Right renal pelvis (tissue), 4 donors: ENCODE measurements around the gene NENF. TPM values are rescaled to one million over a fixed set of nuclear protein-coding genes. Genes with fewer than 3 reads are reported as not detected.
"Not testable (repeated sequence)": the region's sequence is repeated elsewhere in the genome, so short reads cannot be mapped to it uniquely, and the experiment has no call there.

ENCODE experiments used
- DNase-seq, 4 donors: peaks; one replicate each; pipeline ENCODE4 v3.0.0-alpha.2; 2013; ENCODE audit warnings: low read depth in 4 of 4, low spot score in 3 of 4, missing footprints in 1 of 4
- polyA plus RNA-seq, 4 donors: library from polyadenylated mRNA; unstranded; fragments of 120-200 nt; gene quantifications; one replicate each; pipeline ENCODE4 v1.2.1, GENCODE V29; 2013; ENCODE audit not compliant: insufficient read length in 4 of 4

NENF gene
- 10 to 100 TPM; 38.7 to 44.8 (median 41.5) TPM for polyA plus RNA-seq

DNA sequence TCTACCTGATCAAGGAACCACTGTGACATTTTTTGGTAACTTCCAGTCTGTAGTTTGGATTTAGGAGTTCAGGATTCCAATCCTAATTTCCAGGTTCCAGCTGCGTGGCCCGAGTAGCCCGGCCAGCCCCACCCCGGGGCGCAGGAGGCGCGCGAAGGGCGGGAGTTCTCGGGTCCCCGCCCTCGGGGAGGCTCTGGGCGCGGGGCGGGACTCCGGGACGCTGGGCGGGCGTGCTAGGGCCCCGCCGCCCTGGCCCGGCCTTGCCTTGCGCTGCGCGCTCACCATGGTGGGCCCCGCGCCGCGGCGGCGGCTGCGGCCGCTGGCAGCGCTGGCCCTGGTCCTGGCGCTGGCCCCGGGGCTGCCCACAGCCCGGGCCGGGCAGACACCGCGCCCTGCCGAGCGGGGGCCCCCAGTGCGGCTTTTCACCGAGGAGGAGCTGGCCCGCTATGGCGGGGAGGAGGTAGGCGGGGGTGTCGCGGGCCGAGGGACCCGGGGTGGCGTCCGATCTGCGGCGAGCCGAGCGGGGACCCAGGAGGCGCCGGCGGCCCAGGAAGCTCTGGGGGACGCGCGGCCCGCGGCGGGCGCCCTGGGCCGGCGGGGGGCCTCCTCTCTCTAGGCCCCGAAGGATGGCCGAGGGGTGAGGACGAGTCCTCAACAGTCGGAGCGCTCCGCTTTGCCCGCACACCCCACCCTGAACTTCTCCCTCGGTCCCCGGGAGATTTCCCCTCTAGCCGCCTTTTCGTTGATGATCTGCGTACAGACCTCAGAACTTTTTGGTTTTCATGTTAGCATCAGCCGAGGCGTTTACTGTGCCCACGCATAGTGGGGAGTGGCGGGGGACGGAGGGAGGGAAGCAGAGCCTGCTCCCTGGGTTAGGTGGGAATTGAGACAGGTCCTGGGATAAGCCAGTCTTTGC is at the start of gene NENF:
NENF (plus strand) TSS at position 260 of the 916 bp plus-strand sequence; CDS start at position 284, 24 bp downstream.
- DNase-seq: peak; percentile 55 to 62 (median 56)

DNA sequence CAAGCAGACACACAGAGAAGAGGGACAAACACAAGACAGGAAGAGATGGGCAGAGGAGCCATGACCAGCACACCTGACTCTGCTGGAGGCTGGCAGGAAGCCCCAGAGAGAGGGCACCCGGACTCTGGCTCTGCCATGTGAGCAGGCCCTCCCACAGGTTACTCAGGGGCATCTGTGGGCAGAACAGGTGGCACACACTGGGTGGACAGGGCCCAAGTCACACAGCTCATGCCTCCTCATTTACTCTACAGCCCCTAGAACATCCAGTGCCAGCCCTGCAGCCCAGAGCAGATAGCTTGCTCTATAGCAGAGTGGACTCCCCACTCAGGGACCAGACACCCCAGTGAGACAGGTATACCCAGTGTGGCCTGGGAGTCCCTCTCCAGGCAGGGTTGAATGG is 46.7 kb upstream of the NENF start:
- DNase-seq: no peak

DNA sequence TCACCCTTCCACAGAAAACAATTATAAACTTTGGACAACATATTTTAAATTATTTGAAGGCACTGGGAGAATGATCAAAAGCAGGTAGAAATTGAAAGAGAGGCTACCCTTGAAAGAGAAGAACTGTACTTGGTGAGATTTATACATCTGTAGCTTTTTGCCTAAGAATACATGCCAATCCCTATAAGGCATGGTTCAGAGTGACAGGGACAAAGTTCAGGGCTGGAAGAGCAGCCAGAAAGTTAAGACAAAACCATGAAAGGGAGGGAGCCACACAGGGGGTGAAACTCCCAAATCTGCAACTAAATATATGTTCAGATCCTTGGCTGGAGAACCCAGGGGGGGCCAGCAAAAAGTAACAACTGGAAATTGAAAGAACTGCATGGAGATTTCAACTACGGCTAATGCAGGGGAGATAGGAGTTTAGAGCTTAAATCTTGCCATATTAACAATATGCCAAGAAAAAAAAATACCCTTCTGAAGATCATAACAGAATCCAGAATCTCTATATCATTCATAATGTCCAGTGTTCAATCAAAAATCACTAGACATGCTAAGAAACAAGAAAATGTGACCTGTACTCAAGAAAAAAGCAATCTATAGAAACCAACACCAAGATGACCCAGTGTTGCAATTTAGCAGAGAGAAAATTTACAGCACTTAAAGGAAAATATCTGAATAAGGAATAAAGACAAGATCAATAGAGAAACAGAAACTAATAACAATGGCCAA is 43.6 kb upstream of the NENF start:
- no peak for DNase-seq

DNA sequence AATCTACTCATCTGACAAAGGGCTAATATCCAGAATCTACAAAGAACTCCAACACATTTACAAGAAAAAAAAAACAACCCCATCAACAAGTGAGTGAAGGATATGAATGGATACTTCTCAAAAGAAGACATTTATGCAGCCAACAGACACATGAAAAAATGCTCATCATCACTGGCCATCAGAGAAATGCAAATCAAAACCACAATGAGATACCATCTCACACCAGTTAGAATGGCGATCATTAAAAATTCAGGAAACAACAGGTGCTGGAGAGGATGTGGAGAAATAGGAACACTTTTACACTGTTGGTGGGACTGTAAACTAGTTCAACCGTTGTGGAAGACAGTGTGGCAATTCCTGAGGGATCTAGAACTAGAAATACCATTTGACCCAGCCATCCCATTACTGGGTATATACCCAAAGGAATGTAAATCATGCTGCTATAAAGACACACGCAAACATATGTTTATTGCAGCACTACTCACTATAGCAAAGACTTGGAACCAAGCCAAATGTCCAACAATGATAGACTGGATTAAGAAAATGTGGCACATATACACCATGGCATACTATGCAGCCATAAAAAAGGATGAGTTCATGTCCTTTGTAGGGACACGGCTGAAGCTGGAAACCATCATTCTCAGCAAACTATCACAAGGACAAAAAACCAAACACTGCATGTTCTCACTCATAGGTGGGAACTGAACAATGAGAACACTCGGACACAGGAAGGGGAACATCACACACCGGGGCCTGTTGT is 36.9 kb upstream of the NENF start:
- not testable (repeated sequence) for DNase-seq

DNA sequence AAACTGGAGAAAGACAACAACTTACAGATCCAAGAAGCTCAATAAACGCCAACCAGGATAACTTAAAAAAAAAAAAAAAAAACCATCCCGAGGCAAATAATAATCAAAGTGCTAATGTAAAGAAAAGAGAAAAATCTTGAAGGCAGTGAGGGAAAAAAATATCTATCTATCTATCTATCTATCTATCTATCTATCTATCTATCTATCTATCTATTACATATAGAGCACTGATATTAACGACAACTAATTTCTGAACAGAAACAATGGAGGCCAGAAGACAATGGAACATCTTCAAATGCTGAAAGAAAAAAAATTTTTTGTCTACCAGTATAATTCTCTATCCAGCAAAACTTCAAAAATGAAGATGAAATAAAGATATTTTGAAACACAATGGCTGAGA is 36.1 kb upstream of the NENF start:
- DNase-seq: no peak

DNA sequence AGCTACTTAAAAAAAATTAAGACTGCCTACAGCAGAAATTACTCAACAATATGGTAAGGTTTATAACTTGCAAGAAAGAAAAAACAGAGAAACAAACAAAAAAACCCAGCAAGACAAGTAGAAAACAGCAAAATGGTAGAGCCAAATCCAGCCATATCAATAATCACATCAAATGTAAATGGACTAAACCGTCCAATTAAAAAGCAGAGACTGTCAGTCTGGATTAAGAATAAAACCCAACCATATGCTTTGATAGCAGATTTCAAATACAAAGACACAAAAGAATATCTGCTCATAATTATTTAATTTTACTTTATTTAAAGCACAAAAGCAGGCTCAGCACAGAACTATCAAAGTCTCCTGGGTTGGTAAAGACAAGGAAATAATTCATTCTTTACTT is 35.5 kb upstream of the NENF start:
- no peak for DNase-seq

DNA sequence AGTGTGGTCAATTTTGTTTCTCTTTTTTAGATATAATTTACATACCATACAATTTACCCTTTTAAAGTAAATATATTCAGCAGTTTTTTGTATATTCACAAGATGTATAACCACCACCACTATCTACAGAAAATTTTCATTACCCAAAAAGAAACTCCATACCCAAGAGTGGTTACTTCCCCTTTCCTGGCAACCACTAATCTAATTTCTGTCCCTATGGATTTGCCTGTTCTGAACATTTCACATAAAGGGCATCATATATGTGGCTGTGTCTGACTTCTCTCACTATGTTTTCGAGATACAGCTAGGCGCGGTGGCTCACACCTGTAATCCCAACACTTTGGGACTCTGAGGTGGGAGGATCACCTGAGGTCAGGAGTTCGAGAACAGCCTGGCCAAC is 31.7 kb upstream of the NENF start:
- DNase-seq: no peak

DNA sequence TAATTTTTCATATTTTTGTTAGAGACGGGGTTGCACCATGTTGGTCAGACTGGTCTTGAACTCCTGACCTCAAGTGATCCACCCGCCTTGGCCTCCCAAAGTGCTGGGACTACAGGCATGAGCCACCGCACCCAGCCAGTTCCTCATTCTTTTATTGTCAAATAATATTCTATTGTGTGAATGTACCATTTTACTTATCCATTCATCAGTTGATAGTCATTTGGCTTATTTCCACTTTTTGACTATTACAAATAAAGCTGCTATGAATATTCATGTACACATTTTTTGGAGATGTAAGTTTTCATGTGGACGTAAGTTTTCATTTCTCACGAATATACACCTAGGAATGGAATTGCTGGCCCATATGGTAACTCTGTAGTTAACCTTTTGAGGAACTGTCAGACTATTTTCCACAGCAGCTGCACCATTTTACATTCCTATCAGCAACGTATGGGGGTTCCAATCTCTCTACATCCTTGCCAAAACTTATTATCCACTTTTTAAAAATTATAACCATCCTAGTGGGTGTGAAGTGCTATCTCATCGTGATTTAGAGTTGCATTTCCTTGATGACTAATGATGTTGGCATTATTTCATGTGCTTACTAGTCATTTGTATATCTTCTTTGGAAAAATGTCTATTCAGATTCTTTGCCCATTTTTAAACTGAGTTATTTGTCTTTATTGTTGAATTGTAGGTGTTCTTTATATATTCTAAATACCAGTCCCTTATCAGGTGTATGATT is 30.7 kb upstream of the NENF start:
- no peak for DNase-seq

DNA sequence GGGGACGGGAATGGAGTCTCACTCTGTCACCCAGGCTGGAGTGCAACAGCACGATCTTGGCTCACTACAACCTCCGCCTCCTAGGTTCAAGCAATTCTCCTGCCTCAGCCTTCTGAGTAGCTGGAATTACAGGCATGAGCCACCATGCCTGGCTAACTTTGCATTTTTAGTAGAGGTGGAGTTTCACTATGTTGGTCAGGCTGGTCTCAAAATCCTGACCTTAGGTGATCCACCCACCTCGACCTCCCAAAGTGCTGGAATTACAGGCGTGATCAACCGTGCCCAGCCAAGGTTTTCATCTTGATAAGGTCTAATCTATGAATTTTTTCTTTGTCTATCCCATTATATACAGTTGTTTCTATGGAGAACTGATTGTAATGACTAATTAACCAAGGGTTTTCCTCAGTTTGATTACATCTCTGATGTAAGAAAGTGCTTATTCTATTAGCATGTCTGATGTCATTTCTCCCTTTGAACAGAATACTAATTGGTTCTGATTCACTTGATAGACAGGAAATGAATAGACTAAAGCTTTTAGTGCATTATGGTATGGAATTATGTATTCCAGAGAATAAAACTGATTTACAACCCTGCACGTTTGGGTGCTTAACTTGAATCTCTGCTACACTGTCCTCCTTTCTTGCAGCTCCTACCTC is 29.9 kb upstream of the NENF start:
- no peak for DNase-seq

DNA sequence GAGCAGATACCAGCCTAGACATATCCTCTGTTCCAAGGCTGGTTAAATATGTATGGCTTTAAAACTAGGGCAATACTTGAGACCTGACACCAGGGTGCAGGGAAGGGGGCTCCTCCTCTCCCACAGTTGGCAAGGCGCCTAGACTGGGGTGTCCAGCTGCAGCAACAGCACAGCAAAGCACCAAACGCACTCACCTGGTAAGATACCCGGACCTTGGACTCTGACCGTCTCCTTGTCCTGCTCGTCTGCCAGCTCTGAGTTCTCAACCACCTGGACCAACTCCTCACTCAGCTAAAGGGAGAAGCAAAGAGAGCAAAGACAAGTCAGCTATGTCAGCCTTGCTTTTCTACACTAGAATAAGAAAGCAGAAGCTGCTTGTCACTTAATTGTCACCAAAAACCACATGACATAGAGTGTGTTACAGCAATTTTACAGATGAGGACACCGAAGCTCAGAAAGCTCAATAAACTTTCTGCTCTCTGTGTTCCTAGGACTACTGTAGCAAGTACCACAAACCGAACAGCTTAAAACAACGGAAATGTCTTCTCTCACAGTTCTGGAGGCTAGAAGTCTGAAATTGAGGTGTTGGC is 22.4 kb upstream of the NENF start:
- DNase-seq: no peak

DNA sequence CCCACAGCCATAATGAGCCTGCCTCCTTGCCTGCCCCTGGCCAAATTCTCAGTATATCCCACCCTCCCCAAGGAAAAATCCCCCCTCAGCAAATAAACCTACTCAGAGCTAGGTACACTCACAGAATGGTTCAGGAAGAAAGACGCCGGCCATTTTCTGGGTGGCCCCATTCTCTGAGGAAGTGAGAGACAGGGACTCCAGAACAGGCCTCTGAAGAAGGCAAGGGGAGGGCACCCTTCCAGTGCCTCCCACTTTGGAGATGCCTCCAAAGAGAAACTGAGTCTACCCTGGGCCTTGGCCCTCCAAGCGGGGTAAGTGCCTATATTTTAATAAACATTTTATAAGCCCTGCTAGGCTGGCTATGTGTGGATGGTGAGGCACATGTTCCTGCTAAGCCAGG is 20.3 kb upstream of the NENF start:
- DNase-seq: no peak

DNA sequence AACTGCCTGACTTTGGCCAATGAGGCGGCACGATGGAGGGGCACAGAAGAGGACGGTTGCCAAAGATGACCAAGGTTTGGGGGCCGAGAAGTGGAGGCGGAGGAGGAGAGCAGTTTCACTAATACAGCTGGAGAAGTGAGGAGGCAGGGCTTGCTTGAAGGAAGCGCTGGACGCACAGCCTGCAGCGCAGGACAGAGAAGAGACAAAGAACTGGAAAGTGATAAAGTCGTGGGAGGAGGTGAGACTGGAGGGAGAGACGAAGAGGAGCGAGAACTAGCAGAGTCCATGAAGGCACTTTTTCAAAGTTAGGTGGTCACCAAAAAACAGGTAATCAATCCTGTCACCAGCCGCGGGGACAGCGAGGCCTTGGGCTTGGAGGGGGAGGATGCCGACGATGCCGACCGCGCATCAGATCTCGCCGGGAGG is 18.8 kb upstream of the NENF start:
- DNase-seq: peak in 1 of 4 donors; percentile 18

DNA sequence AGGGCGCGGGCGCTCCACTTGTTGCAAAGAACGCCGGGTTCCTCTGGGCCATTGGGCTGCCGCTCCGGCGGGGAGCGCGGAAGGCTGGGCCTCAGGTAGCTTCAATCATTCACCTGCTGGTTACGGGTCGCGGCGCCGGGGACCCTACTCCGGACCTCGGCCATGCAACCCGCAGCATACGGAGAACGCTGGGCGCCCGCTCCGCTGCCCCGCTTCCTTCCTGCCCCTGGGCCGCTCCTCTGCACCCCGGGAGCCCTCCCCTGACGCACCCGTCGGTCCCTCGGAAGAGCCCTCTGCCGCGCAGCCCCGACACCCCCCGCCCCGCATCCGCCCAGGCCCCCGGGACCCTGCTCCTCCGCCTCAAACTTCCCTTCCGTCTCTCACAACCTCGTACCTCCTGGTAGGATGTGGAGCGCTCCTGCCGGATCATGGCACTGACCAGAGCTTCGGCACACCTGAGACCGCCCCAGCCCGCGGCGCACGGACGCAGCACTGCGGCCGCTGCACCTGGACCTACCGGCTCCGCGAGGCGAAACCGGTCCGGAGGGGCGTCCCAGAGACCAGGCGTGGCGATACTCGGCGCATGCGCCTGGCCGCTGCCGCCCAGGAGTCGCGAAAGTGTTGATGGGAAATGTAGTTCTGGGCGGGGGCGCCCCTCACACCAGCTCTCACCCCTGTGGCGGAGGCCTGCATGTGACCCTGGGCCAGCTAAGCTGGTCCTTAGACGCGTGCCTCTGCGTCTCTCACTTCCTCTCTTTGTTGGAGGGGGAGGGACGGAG is 18.2 kb upstream of the NENF start, which contains the start of gene PACC1:
PACC1 (minus strand) TSS at position 559 of the 779 bp plus-strand sequence; CDS start at position 430, 129 bp downstream.
- DNase-seq: peak; percentile 77 to 80 (median 78)

DNA sequence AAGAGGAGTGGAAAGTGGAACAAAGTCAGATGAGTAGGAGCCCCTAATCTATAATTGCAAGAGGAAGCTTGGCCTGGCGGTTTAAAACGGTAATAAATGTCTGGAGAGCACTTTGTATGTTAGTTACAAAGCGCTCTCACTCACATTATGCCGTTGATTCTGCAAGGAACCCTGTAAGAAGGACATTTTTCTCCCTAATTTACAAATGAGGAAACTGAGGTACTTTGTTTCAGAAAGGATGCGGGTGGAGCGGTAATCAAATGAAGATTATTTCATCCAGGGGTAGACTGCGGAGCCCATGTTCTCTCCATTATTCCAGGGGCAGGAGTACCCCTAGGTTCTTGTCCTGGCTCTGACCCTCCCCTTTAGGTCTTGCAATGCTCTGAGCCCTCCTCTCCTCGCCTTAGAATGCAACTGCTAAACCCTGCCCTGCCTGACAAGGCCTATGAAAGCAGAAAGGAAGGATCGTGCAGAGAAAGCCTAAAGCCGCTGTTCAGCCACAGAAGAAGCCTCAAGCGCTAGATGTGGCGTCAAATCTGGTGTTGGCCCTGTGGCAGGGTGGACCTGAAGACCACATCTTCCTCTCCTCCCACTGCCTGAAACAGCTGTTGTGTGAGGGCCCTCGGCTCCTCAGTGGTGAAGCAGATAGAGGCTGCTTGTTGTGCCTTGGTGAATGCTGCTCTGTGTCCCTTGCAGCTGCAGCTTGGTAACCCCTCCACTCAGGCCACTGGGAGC is 17.4 kb upstream of the NENF start:
- no peak for DNase-seq

DNA sequence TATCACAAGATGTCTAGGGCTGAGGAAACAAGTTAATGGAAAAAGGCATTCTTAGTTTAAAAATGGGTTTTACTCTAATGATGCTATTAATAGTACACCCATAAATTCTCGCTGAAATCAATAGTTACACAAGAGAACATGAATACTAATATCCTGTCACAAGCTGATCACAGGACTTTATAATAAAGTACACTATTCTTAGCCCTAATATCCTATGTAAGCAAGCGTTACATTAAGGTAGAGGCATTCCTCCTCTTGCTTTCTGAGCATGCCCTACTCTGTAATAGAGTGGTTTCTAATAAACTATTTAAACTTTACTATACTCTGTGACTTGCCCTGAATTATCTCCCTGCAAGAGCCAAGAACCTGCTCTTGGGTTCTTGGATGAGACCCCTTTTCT is 11.6 kb upstream of the NENF start:
- no peak for DNase-seq

DNA sequence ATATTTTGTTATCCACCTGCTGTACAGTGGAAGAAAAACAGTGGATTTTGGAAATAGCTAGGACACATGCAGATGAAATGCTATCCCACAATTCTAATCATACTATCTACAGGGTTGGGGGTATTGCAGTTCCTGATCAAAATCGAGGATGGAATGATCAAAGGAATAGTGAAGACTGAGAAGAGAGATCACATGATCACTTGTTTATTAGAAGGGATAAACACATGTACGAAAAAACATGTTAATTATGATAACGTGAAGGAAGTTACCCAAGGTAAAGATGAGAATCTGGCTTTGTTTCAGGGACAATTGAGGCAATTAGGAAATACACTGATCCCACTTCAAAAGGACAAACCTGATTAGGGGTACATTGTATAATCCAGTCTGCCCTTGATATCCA is 8.8 kb upstream of the NENF start:
- DNase-seq: no peak

DNA sequence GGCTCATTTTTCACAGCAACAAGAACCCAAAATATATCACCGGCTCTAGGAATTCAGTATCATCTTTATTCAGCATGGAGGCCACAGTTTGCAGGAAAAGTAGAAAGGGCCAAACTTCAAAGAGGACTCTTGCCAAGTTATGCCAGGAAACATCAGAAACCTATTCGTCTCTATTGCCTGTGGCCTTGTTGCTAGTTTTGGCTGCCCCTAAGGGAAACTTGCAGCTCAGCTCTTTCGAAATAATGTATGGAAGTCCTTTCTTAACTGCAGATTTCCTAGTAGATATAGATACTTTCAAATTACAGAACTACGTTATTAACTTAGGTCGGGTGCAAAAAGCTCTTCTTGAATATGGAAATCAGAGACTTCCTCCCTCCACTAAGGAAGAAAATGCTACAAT is 4.2 kb upstream of the NENF start:
- DNase-seq: no peak

DNA sequence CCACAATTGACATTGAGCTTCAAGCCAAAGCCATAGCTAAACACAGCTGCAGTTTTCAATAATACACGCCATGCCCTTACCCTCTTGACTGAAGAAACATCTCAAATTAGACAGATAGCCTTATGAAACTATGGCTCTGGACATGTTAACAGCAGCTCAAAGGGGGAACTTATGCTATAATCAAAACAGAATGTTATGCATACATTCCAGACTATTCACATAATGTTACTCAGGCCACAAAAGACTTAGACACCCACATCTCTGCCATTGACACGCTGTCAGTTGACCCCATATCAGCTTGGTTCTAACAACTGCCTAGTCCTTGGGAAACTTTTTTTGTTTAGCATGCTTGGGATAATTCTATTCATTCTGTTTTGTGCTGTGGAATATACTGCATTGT is 2.3 kb upstream of the NENF start:
- DNase-seq: no peak
